HT-29 (cell line): ENCODE data around the gene TSPAN1. TPM values are rescaled to one million over a fixed set of nuclear protein-coding genes. Genes with fewer than 3 reads are reported as not detected.
"Not testable (repeated sequence)": the region's sequence is repeated elsewhere in the genome, so short reads cannot be mapped to it uniquely, and the experiment has no call there.

Experiments
- DNase-seq: peaks from one replicate; pipeline ENCODE4 v3.0.0-alpha.2; 2015; ENCODE audit warnings: low spot score
- small RNA-seq: library from RNA; depleted of rRNA; stranded (forward); fragments of <200 nt; gene quantifications from one replicate; pipeline ENCODE3, GENCODE V24; 2014
- total RNA-seq: library from RNA; depleted of rRNA; stranded (reverse); fragments of >200 nt; shearing (Covaris generic); gene quantifications from 2 replicates; pipeline ENCODE4 v1.2.3, GENCODE V29; 2014; rRNA removed

Gene TSPAN1
- total RNA-seq, 1 experiment from 2014 or later: 162 TPM

DNA sequence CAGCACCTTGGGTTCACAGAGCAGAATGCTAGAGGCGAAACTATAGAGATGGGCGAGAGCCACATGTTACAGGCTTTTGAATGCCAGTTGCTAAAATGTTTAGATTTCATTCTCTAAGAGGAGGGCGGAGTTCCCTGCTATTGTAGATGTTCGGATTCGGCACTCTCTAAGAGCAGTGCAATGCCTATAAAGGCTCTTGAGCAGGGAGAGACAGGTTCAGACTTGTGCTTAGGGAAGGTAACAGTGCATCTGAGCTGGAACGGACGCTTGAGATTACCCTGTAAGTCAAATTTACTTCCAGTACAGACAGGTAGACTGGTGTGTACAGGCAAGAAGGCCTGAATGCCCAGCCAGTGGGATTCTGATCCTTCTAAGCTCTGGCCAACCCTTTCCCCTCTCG is 43.6 kb downstream of the TSPAN1 start:
- no peak for DNase-seq

DNA sequence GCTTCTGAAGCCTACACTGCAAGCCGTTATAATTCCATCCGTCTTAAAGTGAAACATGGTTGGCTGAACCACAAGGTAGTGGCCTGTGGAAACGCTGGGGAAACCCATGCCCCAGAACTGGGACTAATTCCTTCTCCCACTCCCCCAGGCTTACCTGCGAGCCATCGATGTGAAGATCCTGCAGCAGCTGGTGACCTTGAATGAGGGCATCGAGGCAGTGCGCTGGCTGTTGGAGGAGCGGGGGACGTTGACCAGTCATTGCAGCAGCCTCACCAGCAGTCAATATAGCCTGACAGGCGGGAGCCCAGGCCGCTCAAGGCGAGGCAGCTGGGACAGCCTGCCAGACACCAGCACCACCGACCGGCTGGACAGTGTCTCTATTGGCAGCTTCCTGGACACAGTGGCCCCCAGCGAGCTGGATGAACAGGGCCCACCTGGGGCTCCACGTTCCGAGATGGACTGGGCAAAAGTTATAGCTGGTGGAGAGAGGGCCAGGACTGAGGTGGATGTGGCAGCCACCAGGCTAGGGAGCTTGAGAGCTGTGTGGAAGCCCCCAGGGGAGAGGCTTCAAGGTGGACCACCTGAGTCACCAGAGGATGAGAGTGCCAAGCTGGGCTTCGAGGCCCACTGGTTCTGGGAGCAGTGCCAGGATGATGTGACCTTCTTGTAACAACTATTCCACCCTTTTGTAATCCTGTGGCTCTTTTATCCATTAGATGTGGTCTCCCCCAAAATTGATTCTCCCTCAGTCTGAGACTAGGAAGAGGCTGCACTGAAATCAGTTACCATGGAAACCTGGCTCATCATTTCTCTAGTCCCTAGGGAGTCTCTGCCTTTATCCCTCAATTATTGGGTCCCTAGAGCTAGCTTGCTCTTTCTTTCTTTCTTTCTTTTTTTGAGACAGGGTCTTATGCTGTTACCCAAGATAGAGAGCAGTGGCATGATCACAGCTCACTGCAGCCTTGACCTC is 44.9 kb downstream of the TSPAN1 start:
- no peak for DNase-seq

DNA sequence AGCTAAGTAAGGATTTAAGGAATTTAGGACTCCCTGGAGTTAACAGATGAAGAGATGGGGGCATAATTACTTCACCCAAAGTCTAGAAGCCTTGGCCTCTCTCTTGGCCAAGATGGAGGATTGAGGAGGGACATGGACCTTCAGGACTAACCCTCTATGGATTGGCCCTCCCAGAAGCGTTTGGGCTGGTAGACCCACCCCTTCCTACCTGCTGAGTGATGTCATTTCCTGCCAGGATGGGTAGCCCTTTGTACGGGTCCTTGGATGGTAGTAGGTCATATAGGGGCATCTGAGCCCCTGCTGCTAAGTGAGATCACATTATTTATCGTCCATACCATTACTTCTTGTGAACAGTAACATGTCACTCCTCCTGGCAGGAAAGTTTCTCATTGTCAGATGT is 45.9 kb downstream of the TSPAN1 start:
- DNase-seq: no peak

DNA sequence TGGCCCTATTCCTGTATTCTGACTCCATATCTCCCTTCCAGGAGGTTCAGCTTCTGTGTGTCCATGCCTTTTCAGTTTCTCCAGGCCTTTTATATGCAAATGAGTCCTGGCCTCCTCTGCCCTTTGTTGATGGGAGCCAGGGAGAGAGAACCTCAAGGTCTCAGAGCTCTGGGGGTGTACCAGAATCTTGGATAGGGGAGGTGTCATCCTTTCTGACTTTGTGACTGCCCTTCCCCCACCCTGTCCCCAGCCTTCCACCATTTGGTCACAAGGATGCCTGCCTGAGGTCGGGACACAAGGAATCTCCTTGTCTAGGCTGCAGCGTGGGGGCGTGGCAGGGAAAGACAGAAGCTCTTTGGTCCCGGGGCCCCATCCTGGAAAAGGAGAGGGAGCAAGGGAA is 46.9 kb downstream of the TSPAN1 start:
- DNase-seq: no peak

DNA sequence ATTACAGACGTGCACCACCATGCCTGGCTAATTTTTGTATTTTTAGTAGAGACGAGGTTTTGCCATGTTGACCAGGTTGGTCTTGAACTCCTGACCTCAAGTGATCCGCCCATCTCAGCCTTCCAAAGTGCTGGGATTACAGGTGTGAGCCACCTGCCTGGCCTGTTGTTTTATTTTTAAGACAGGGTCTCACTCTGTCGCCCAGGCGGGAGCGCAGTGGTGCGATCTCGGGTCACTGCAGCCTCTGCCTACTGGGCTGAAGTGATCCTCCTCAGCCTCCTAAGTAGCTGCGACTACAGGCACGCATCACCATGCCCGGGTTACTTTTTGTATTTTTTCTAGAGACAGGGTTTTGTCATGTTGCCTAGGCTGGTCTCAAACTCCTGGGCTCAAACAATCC is 48.2 kb downstream of the TSPAN1 start:
- not testable (repeated sequence) for DNase-seq

DNA sequence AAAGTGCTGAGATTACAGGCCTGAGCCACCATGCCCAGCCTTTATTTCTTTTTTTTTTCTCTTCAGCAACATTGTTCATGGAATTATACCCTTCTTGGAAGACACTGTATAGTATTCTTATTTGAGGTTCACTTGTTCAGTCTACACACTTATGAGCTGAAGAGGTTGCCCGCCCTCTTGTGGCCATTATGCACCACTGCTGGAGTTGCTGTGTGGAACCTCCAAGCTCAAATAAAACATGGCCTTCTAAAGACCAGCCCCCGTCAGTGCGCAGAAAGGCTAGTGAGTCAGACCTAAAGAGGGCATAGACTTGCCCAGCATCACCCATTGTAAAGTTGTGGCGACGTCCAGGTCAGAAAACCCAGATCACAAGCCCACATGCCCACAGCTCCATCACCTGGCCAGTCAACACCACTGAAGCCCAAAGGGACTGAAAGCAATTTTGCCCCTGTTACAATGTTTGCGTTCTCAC is 48.6 kb downstream of the TSPAN1 start:
- peak; percentile 96 for DNase-seq

DNA sequence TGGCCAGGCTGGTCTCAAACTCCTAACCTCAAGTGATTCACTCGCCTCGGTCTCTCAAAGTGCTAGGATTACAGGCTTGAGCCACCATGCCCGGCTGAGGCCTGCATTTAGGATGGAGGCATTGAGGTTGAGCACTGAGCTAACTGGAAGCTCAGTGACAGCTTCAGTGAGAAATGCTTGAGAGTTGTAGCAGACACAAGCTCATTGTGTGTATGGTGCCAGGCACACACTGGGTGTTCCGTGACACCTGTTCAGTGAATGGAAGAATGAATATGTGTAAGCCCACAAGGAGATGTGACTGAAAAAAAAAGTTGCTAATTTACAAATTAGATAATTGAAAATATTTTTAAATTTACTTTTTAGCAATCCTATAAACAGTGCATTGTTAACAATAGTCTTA is 50.1 kb downstream of the TSPAN1 start:
- DNase-seq: no peak

DNA sequence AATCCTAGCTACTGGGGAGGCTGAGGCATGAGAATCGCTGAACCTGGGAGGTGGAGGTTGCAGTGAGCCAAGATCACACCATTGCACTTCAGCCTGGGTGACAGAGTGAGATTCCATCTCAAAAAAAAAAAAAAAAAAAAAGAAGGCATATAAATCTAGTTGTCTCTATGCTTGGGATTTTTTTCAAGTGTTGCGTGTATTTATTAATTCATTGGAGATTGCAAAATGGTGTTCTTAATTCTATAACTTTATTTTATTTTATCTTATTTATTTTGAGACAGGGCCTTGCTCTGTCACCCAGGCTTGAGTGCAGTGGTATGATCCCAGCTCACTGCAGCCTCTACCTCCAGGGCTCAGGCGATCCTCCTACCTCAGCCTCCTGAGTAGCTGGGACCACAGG is 56.3 kb downstream of the TSPAN1 start:
- DNase-seq: not testable (repeated sequence)

Small RNA genes within 50 kb of the gene (small RNA-seq; reads per million reads assigned to genes)
- not detected for gene AL672043.1

Other genes starting within 250 kb of the TSPAN1 start
- gene PIK3R3, start 42.5 kb upstream of the TSPAN1 start, total RNA-seq: 7.7 and 8.4 TPM in 2 replicates
- gene P3R3URF, start 1.4 kb downstream of the TSPAN1 start, total RNA-seq: not detected in 2 replicates
- 53.5 TPM in 2 replicates for gene POMGNT1, start 23.3 kb downstream of the TSPAN1 start, total RNA-seq
- not detected in 2 replicates for gene LURAP1, start 28.2 kb downstream of the TSPAN1 start, total RNA-seq
- 22.0 and 32.5 TPM in 2 replicates for gene RAD54L, start 72.7 kb downstream of the TSPAN1 start, total RNA-seq
- 31.1 and 32.3 TPM in 2 replicates for gene LRRC41, start 128.5 kb downstream of the TSPAN1 start, total RNA-seq
- 412 and 429 TPM in 2 replicates for gene UQCRH, start 128.6 kb downstream of the TSPAN1 start, total RNA-seq
- 6.8 and 24.8 TPM in 2 replicates for gene NSUN4, start 165.7 kb downstream of the TSPAN1 start, total RNA-seq
- 53.2 and 62.9 TPM in 2 replicates for gene FAAH, start 219.2 kb downstream of the TSPAN1 start, total RNA-seq